Vagina (tissue), 2 donors: Measurements from ENCODE around the gene RNASE1.

Experiments
- CTCF ChIP-seq, 3 experiments: fragments of 450-650 bp in 2 of 3; fragments of 200-600 bp in 1 of 3; sonication (generic) in 1 of 3; IDR thresholded peaks; one replicate each; pipeline ENCODE4 v1.5.1; 2017 to 2019; ENCODE audit warnings: antibody characterized with exemption in 3 of 3, mild to moderate bottlenecking in 2 of 3, moderate library complexity in 2 of 3
- POLR2A ChIP-seq, 2 donors: fragments of 450-650 bp; IDR thresholded peaks; one replicate each; pipeline ENCODE4 v1.6.1; 2017; ENCODE audit warnings: antibody characterized with exemption in 2 of 2, mild to moderate bottlenecking in 2 of 2, moderate library complexity in 2 of 2
- POLR2AphosphoS5 ChIP-seq, 2 donors: sonication (generic); formaldehyde crosslinking; IDR thresholded peaks; one replicate each; pipeline ENCODE4 v1.9.0; 2017; ENCODE audit warnings: antibody characterized with exemption in 2 of 2, mild to moderate bottlenecking in 2 of 2, low read depth in 1 of 2; ENCODE audit not compliant: insufficient read depth in 1 of 2

DNA sequence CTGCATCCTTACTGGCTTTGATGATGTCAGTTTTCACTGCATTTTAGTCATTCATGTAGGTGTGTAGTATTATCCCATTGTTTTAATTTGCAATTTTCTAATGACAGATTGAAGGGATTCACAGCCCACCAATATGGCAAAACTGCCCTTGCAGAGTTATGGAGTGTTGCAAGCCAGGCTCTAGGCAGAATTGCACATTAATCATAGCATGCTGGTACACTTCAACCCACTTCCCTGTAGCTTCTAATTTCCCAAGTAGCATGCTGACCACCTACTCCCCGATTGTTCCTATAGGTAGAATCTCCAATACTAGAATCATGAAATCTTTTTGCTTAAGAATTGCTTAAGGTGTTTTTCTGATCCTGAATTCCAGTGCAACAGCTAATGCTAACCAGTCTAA lies 26.7 kb downstream of the RNASE1 start:
- TF ChIP-seq POLR2AphosphoS5 (IDR thresholded peaks at IDR 0.05; ENCODE audit: insufficient read depth in 1 of 2, low read depth in 1 of 2) (no peak), CTCF (IDR thresholded peaks at IDR 0.05) (no peak), POLR2A (IDR thresholded peaks at IDR 0.05) (no peak)
